HepG2 (cell line): ENCODE data around the gene AP4M1. TPM values are rescaled to one million over a fixed set of nuclear protein-coding genes. Genes with fewer than 3 reads are reported as not detected.

Experiments used
- ARNT2 ChIP-seq: sonication (generic); formaldehyde crosslinking; IDR thresholded peaks from 2 replicates; pipeline ENCODE4 v1.8.0; 2022; ENCODE audit warnings: mild to moderate bottlenecking, low read depth, missing genetic modification reagents, moderate library complexity
- CERS6 ChIP-seq: sonication (generic); formaldehyde crosslinking; IDR thresholded peaks from 2 replicates; pipeline ENCODE4 v1.5.0; 2020; ENCODE audit warnings: missing genetic modification reagents
- EP300 ChIP-seq, 3 experiments: sonication (generic) in 1 of 3; formaldehyde crosslinking in 1 of 3; IDR thresholded peaks; 2 replicates each; pipeline versions ENCODE4 v1.5.1 to v1.6.1; 2011 to 2020; ENCODE audit warnings: low read depth in 2 of 3, low read length in 2 of 3, borderline replicate concordance in 1 of 3, improper control_type of control experiment in 1 of 3, mild to moderate bottlenecking in 1 of 3, missing genetic modification reagents in 1 of 3, moderate library complexity in 1 of 3
- FLYWCH1 ChIP-seq: sonication (generic); formaldehyde crosslinking; IDR thresholded peaks from 2 replicates; pipeline ENCODE4 v1.8.1; 2023; ENCODE audit warnings: mild to moderate bottlenecking, missing genetic modification reagents
- HINFP ChIP-seq: sonication (generic); formaldehyde crosslinking; IDR thresholded peaks from 2 replicates; pipeline ENCODE4 v1.4.0; 2020; ENCODE audit warnings: low read depth, mild to moderate bottlenecking, missing genetic modification reagents
- HMGXB4 ChIP-seq, 2 experiments: sonication (generic) in 1 of 2; formaldehyde crosslinking in 1 of 2; IDR thresholded peaks; 2 replicates each; pipeline versions ENCODE4 v1.4.0 to v1.6.1; 2018 to 2020; ENCODE audit warnings: missing genetic modification reagents in 2 of 2, borderline replicate concordance in 1 of 2, low read depth in 1 of 2, mild to moderate bottlenecking in 1 of 2, missing biosample characterization in 1 of 2
- ISX ChIP-seq: sonication (generic); formaldehyde crosslinking; conservative IDR thresholded peaks from 2 replicates; pipeline ENCODE4 v1.5.0; 2020; ENCODE audit warnings: missing genetic modification reagents
- MLLT10 ChIP-seq: sonication (generic); formaldehyde crosslinking; IDR thresholded peaks from 2 replicates; pipeline ENCODE4 v1.4.0; 2020; ENCODE audit warnings: missing genetic modification reagents
- PAWR ChIP-seq: sonication (generic); formaldehyde crosslinking; IDR thresholded peaks from 2 replicates; pipeline ENCODE4 v1.4.0; 2020; ENCODE audit warnings: missing genetic modification reagents, mild to moderate bottlenecking, borderline replicate concordance
- STAG1 ChIP-seq: sonication (generic); formaldehyde crosslinking; IDR thresholded peaks from 2 replicates; pipeline ENCODE4 v1.4.0; 2020; ENCODE audit warnings: missing genetic modification reagents
- TARDBP ChIP-seq: sonication (generic); formaldehyde crosslinking; IDR thresholded peaks from 2 replicates; pipeline ENCODE4 v1.8.0; 2022; ENCODE audit warnings: mild to moderate bottlenecking, missing genetic modification reagents
- ZBTB4 ChIP-seq: sonication (generic); formaldehyde crosslinking; IDR thresholded peaks from 2 replicates; pipeline ENCODE4 v1.4.0; 2020; ENCODE audit warnings: missing genetic modification reagents, mild to moderate bottlenecking, borderline replicate concordance
- ZNF143 ChIP-seq: sonication (generic); formaldehyde crosslinking; IDR thresholded peaks from 2 replicates; pipeline ENCODE4 v1.4.0; 2020; ENCODE audit warnings: missing genetic modification reagents
- ZNF280B ChIP-seq: sonication (generic); formaldehyde crosslinking; IDR thresholded peaks from 2 replicates; pipeline ENCODE4 v1.5.0; 2020; ENCODE audit warnings: missing genetic modification reagents, mild to moderate bottlenecking, borderline replicate concordance
- ZNF414 ChIP-seq: sonication (generic); formaldehyde crosslinking; IDR thresholded peaks from 2 replicates; pipeline ENCODE4 v1.5.0; 2020; ENCODE audit warnings: missing genetic modification reagents
- polyA plus RNA-seq, 8 experiments: library from polyadenylated mRNA; depleted of rRNA in 3 of 8; stranded (reverse) in 7 of 8; unstranded in 1 of 8; fragments of >200 nt; fragmentation: Illumina TruSeq in 4 of 8; extraction: Trizol in 4 of 8; gene quantifications; 2 replicates each; pipeline versions ENCODE4 v1.2.1 to v1.2.3, GENCODE V29; 2011 to 2016; ENCODE audit warnings: low read depth in 4 of 8, missing spikeins in 1 of 8, mixed read lengths in 1 of 8; ENCODE audit not compliant: insufficient read depth in 1 of 8
- total RNA-seq, 5 experiments: library from RNA; depleted of rRNA; stranded (reverse); fragments of >200 nt; fragmentation: Illumina TruSeq; extraction: Trizol; gene quantifications; 2 replicates each; pipeline ENCODE4 v1.2.3, GENCODE V29; 2016; ENCODE audit warnings: low read depth in 1 of 5

The AP4M1 gene
- total and polyA plus RNA-seq, 2 of the 13 experiments (the other 11 are each of a cell fraction or from before 2014, with no cell fraction given) = 6.3 to 9.7 TPM

- 0 out of 4 replicates have a peak, but pooled peaks of 1 of the 2 experiments have one; percentile 4 for TF ChIP-seq HMGXB4 (CRISPR knock-in tag; IDR thresholded peaks at IDR 0.05; ENCODE audit: borderline replicate concordance in 1 of 2, low read depth in 1 of 2)
- TF ChIP-seq ZNF414 (CRISPR knock-in tag) = peak; percentile 68
- no peak for TF ChIP-seq STAG1 (CRISPR knock-in tag)
- TF ChIP-seq FLYWCH1 (CRISPR knock-in tag) = no peak; the same call in 1 of the 2 replicates
- TF ChIP-seq ISX (CRISPR knock-in tag) = 0 out of 2 replicates have a peak, but pooled peaks have one; percentile 13
- TF ChIP-seq ARNT2 = peak; percentile 87
- TF ChIP-seq CERS6 (CRISPR knock-in tag) = no peak
- peak in 1 of 2 experiments; percentile 23; a peak in 2 of 4 replicates for TF ChIP-seq EP300 (IDR thresholded peaks at IDR 0.05; ENCODE audit: low read depth in 2 of 2, low read length in 2 of 2)
- no peak for TF ChIP-seq EP300 (CRISPR knock-in tag; IDR thresholded peaks at IDR 0.05; ENCODE audit: borderline replicate concordance)
- no peak for TF ChIP-seq MLLT10 (CRISPR knock-in tag)
- peak; percentile 88; the same call in 1 of the 2 replicates for TF ChIP-seq ZNF280B (CRISPR knock-in tag)
- no peak for TF ChIP-seq PAWR
- TF ChIP-seq TARDBP (CRISPR knock-in tag) = peak; percentile 62; the same call in 1 of the 2 replicates
- TF ChIP-seq HINFP (CRISPR knock-in tag) = 0 out of 2 replicates have a peak, but pooled peaks have one; percentile 60
- 0 out of 2 replicates have a peak, but pooled peaks have one; percentile 21 for TF ChIP-seq ZBTB4 (CRISPR knock-in tag)
- TF ChIP-seq ZNF143 = peak; percentile 37; the same call in 1 of the 2 replicates
Measured at GRCh38 chr7:100101016-100101862, at the start of gene AP4M1, which contains the start of gene MCM7 (continued).
